A549 (cell line): ENCODE results near the gene SFRP5. TPM values are rescaled to one million over a fixed set of nuclear protein-coding genes. Genes with fewer than 3 reads are reported as not detected.

Experiments used
- ATAC-seq, 2 experiments: fragments of 200-7000 bp in 1 of 2; fragments of >200 bp in 1 of 2; cut with Nextera tagmentation in 1 of 2; cut with Tn5 transposase in 1 of 2; 3 replicates each; pipeline versions ENCODE4 v1.8.0 to v1.9.1; 2018 to 2020; ENCODE audit warnings: mild to moderate bottlenecking in 1 of 2, moderate library complexity in 1 of 2
- CTCF ChIA-PET: fragments of 300-600 bp; sonication (Branson Sonifier 250); formaldehyde crosslinking; extraction: SDS; loops from one replicate; lab custom pipeline; 2021; ENCODE audit warnings: antibody characterized with exemption, inconsistent platforms; lab: Yijun Ruan, JAX
- POLR2A ChIA-PET: fragments of 350-600 bp; formaldehyde crosslinking; extraction: SDS; loops from one replicate; lab custom pipeline; 2021; ENCODE audit warnings: antibody characterized with exemption, inconsistent platforms; lab: Yijun Ruan, JAX
- DNase-seq, 2 experiments: peaks; one replicate each; pipeline versions ENCODE4 v3.0.0 to v3.0.0-alpha.2; 2011 to 2016; ENCODE audit warnings: low read depth in 1 of 2, low spot score in 1 of 2
- FAIRE-seq: peaks from 2 replicates; lab custom pipeline; 2011; peaks lifted over from hg19 to GRCh38; lab: Jason Lieb, UNC
- H3K27ac ChIP-seq, 2 experiments: fragments of >200 bp; sonication (Bioruptor Twin); formaldehyde crosslinking; 3 replicates each; pipeline ENCODE4 v1.5.1; 2016 to 2017
- H3K4me1 ChIP-seq: fragments of >200 bp; sonication (Bioruptor Twin); formaldehyde crosslinking; 3 replicates; pipeline ENCODE4 v1.6.1; 2016
- H3K4me2 ChIP-seq: fragments of >200 bp; sonication (Bioruptor Twin); formaldehyde crosslinking; 3 replicates; pipeline ENCODE4 v1.6.1; 2016
- H3K4me3 ChIP-seq: fragments of >200 bp; sonication (Bioruptor Twin); formaldehyde crosslinking; 3 replicates; pipeline ENCODE4 v1.5.1; 2016
- H3K9me3 ChIP-seq: fragments of >200 bp; sonication (Bioruptor Twin); formaldehyde crosslinking; 3 replicates; pipeline ENCODE4 v1.6.1; 2016
- ATOH8 ChIP-seq: fragments of 250-450 bp; sonication (Bioruptor Pico); IDR thresholded peaks from 2 replicates; pipeline ENCODE4 v1.5.0; 2020; ENCODE audit warnings: low read depth, mild to moderate bottlenecking, moderate library complexity
- BHLHE40 ChIP-seq: IDR thresholded peaks from 2 replicates; pipeline ENCODE4 v1.6.1; 2012; ENCODE audit warnings: low read depth, low read length, inconsistent platforms
- CBX8 ChIP-seq: fragments of 200-600 bp; sonication (generic); IDR thresholded peaks from 2 replicates; pipeline ENCODE4 v1.6.1; 2016
- CTCF ChIP-seq: fragments of >200 bp; sonication (Bioruptor Twin); formaldehyde crosslinking; IDR thresholded peaks from 3 replicates; pipeline ENCODE4 v1.5.1; 2016
- E2F6 ChIP-seq: IDR thresholded peaks from 2 replicates; pipeline ENCODE4 v1.6.1; 2012; ENCODE audit warnings: low read depth, borderline replicate concordance
- EHF ChIP-seq: fragments of 250-450 bp; sonication (Bioruptor Pico); IDR thresholded peaks from 2 replicates; pipeline ENCODE4 v1.5.0; 2020; ENCODE audit warnings: mild to moderate bottlenecking
- EHMT2 ChIP-seq: fragments of 200-600 bp; sonication (generic); IDR thresholded peaks from 2 replicates; pipeline ENCODE4 v1.6.1; 2016; ENCODE audit warnings: antibody characterized with exemption, low read depth, mild to moderate bottlenecking, moderate library complexity
- FOSL2 ChIP-seq, 2 experiments: fragments of 450-650 bp in 1 of 2; fragments of >200 bp in 1 of 2; sonication (Bioruptor Twin) in 1 of 2; formaldehyde crosslinking; IDR thresholded peaks; 2 replicates each; pipeline versions ENCODE4 v1.5.0 to v1.6.1; 2016 to 2020; ENCODE audit warnings: mild to moderate bottlenecking in 1 of 2, moderate library complexity in 1 of 2
- HES2 ChIP-seq: fragments of >200 bp; sonication (Bioruptor Twin); formaldehyde crosslinking; IDR thresholded peaks from 2 replicates; pipeline ENCODE4 v1.6.1; 2016
- HMGXB4 ChIP-seq: fragments of 250-450 bp; sonication (Bioruptor Pico); IDR thresholded peaks from 2 replicates; pipeline ENCODE4 v1.5.0; 2021; ENCODE audit warnings: mild to moderate bottlenecking, moderate library complexity, borderline replicate concordance
- HOXB13 ChIP-seq: fragments of 250-450 bp; sonication (Bioruptor Pico); IDR thresholded peaks from 2 replicates; pipeline ENCODE4 v1.5.0; 2020; ENCODE audit warnings: low read depth, mild to moderate bottlenecking, moderate library complexity
- JUNB ChIP-seq: fragments of >200 bp; sonication (Bioruptor Twin); formaldehyde crosslinking; IDR thresholded peaks from 2 replicates; pipeline ENCODE4 v1.6.1; 2016
- KDM5A ChIP-seq: fragments of 200-600 bp; sonication (generic); IDR thresholded peaks from 2 replicates; pipeline ENCODE4 v1.6.1; 2016; ENCODE audit warnings: antibody characterized with exemption, mild to moderate bottlenecking
- MAZ ChIP-seq: fragments of 150-350 bp; IDR thresholded peaks from 2 replicates; pipeline ENCODE4 v1.6.1; 2014; ENCODE audit warnings: antibody characterized with exemption, low read depth, low read length, borderline replicate concordance
- MYC ChIP-seq: IDR thresholded peaks from 2 replicates; pipeline ENCODE4 v1.6.1; 2012; ENCODE audit warnings: mild to moderate bottlenecking, inconsistent platforms, low read length, improper control_type of control experiment, borderline replicate concordance
- NFE2L2 ChIP-seq: fragments of 150-350 bp; conservative IDR thresholded peaks from 2 replicates; pipeline ENCODE4 v1.6.1; 2014; ENCODE audit warnings: low read length
- NR3C1 ChIP-seq: fragments of >200 bp; sonication (Bioruptor Twin); formaldehyde crosslinking; IDR thresholded peaks from 3 replicates; pipeline ENCODE4 v1.6.1; 2017
- POLR2A ChIP-seq: IDR thresholded peaks from 2 replicates; pipeline ENCODE4 v1.6.1; 2012; ENCODE audit warnings: mild to moderate bottlenecking, low read length
- POLR2AphosphoS2 ChIP-seq: conservative IDR thresholded peaks from 2 replicates; pipeline ENCODE4 v1.6.1; 2012; ENCODE audit warnings: low read length, improper control_type of control experiment, inconsistent platforms
- RARB ChIP-seq: fragments of 250-450 bp; sonication (Bioruptor Pico); IDR thresholded peaks from 2 replicates; pipeline ENCODE4 v1.8.0; 2021; ENCODE audit warnings: mild to moderate bottlenecking, moderate library complexity
- RCOR1 ChIP-seq: fragments of 150-350 bp; IDR thresholded peaks from 2 replicates; pipeline ENCODE4 v1.6.1; 2014; ENCODE audit warnings: antibody characterized with exemption, low read length, low read depth
- REST ChIP-seq: fragments of 200-600 bp; sonication (generic); IDR thresholded peaks from 2 replicates; pipeline ENCODE4 v1.6.1; 2016; ENCODE audit warnings: antibody characterized with exemption, mild to moderate bottlenecking, moderate library complexity
- RFX5 ChIP-seq: fragments of 450-650 bp; IDR thresholded peaks from 2 replicates; pipeline ENCODE4 v1.7.1; 2014; ENCODE audit warnings: antibody characterized with exemption, mild to moderate bottlenecking, moderate library complexity
- RNF2 ChIP-seq: fragments of 200-600 bp; sonication (generic); IDR thresholded peaks from 2 replicates; pipeline ENCODE4 v1.6.1; 2016; ENCODE audit warnings: low read depth, mild to moderate bottlenecking, antibody characterized with exemption, moderate library complexity, borderline replicate concordance
- TFCP2L1 ChIP-seq: fragments of 250-450 bp; sonication (Bioruptor Pico); IDR thresholded peaks from 2 replicates; pipeline ENCODE4 v1.5.0; 2021; ENCODE audit warnings: mild to moderate bottlenecking
- TP53 ChIP-seq: fragments of 250-450 bp; sonication (Bioruptor Pico); IDR thresholded peaks from 2 replicates; pipeline ENCODE4 v1.5.0; 2021; ENCODE audit warnings: mild to moderate bottlenecking, moderate library complexity
- ZC3H11A ChIP-seq: fragments of 450-650 bp; IDR thresholded peaks from 2 replicates; pipeline ENCODE4 v1.6.1; 2014; ENCODE audit warnings: antibody characterized with exemption, mild to moderate bottlenecking
- ZNF302 ChIP-seq: fragments of 250-450 bp; sonication (Bioruptor Pico); IDR thresholded peaks from 2 replicates; pipeline ENCODE4 v1.9.0; 2021; ENCODE audit warnings: inconsistent platforms, mild to moderate bottlenecking, moderate library complexity
- WGBS: methylation state at CpG from one replicate; pipeline ENCODE4 v1.1.6; 2017; ENCODE audit errors: missing lambda C conversion rate; 5-methylcytosine and 5-hydroxymethylcytosine counted together
- polyA plus RNA-seq, 4 experiments: library from polyadenylated mRNA; depleted of rRNA in 3 of 4; stranded (reverse); fragments of >200 nt; fragmentation: RNase III in 1 of 4; extraction: RNeasy Plus Mini Kit Qiagen cat#74134 plus additional on column Dnase treatment in 1 of 4; gene quantifications; 2 replicates in 3 of 4; 3 replicates in 1 of 4; pipeline ENCODE4 v1.2.3, GENCODE V29; 2011 to 2017

The SFRP5 gene
- polyA plus RNA-seq, 2 of the 4 experiments (the other 2 are of a cell fraction): 0.50 to 1.2 TPM

- TF ChIP-seq ATOH8 (CRISPR knock-in tag): peak; percentile 98; the same call in 1 of the 2 replicates
Observed at GRCh38 chr10:97736902-97737769, 34.7 kb downstream of the SFRP5 start, which contains the start of gene ZFYVE27 (continued).

- ChIA-PET CTCF (interaction anchor here (1.0 to 36.9 kb wide), 7 partner anchors 11 to 153 kb away, joined by 4 to 1127 read pairs (median 10); partner anchors contain the start of genes AVPI1, HOGA1 and MARVELD1), POLR2A (interaction anchor here (0.6 to 3.4 kb wide), 17 partner anchors 11 to 238 kb away, joined by 3 to 32 read pairs (median 5); partner anchors contain the start of genes AVPI1, MARVELD1 and UBTD1)
- ATAC-seq (peak; percentile 46 to 55), FAIRE-seq (no peak), DNase-seq (no peak)
- Histone ChIP-seq H3K9me3 (no peaks in the 10 kb centered on the region), H3K4me2 (peak overlapping the region; percentile 58), H3K4me3 (no peak overlapping the region; the same call in 2 of the 3 replicates), H3K4me1 (peaks cover 9% of the 10 kb centered on the region; the same call in 2 of the 3 replicates), H3K27ac (peak overlapping the region; percentile 86 to 98)
- WGBS: 66% methylated on average over 13 of the region's 13 CpGs
- TF ChIP-seq EHMT2 (no peak), CBX8 (no peak), NR3C1 (no peak), MYC (no peak), JUNB (no peak), RNF2 (peak; percentile 97; the same call in 1 of the 2 replicates), ZC3H11A (no peak), HOXB13 (no peak), HES2 (no peak), CTCF (no peak), BHLHE40 (no peak), POLR2A (no peak), RCOR1 (no peak), MAZ (no peak), HMGXB4 (CRISPR knock-in tag) (0 out of 2 replicates have a peak, but pooled peaks have one; percentile 11), ZNF302 (CRISPR knock-in tag) (peak; percentile 86), RARB (CRISPR knock-in tag) (no peak; the same call in 1 of the 2 replicates), POLR2AphosphoS2 (no peak), KDM5A (no peak), RFX5 (0 out of 2 replicates have a peak, but pooled peaks have one; percentile 39), EHF (CRISPR knock-in tag) (no peak), TP53 (CRISPR knock-in tag) (peak; percentile 95), E2F6 (no peak), NFE2L2 (no peak), REST (no peak), TFCP2L1 (CRISPR knock-in tag) (peak; percentile 92), FOSL2 (IDR thresholded peaks at IDR 0.05) (no peak), FOSL2 (CRISPR knock-in tag; IDR thresholded peaks at IDR 0.05) (no peak)
Observed at GRCh38 chr10:97736403-97736901, 35.3 kb downstream of the SFRP5 start.
